Stimulated activated CD8-positive, alpha-beta memory T cell treated with anti-CD3 and anti-CD28 coated beads, Interleukin-15, amount 100 ng/mL, for 1 hour (primary cell): Measurements from ENCODE around the gene CELF4.

Experiments used
- DNase-seq: peaks from one replicate; pipeline ENCODE4 v3.0.0-alpha.2; 2020; ENCODE audit warnings: low read depth

CELF4 gene

DNA sequence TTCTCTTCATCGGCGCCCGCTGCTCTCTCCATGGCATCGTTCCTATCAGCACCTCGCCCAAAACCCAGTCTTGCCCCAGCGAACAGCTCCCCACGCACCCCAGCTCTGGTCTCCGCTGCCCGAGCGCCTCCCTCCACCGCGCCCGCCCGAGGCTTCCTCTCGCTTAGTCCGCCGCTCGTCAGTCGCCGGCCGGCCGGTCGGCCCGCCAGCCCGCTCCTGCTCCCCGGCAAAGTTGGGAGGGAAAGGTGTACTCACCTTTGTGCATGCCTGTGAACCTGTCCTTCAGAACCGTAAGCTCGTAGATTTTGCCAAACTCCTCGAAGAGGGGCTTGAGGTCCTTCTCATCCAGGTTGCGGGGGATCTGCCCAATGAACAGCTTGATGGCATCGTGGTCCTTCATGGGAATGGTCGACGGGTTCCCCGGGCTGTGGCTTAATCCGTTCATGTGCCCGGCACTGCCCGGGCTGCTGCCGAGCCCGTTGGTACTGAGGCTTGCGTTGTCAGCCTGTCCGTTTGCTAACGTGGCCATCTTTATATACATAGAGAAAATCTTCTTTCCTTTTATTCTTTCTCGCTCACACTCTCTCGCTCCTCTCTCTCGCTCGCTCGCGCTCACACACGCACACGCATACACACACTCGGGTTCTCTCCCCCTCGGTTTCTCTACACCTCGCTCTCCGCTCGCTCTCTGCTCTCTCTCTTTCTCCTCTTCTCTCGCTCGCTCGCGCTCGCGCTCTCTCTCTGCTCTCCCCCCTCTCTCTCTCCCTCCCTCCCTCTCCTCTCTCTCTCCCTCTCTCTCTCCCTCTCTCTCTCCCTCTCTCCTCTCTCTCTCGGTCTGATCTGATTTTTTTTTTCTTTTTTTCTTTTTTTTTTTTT is at the start of gene CELF4:
Gene CELF4 (minus strand): TSS at position 698 of the 876 bp plus-strand sequence.
- no peak for DNase-seq

DNA sequence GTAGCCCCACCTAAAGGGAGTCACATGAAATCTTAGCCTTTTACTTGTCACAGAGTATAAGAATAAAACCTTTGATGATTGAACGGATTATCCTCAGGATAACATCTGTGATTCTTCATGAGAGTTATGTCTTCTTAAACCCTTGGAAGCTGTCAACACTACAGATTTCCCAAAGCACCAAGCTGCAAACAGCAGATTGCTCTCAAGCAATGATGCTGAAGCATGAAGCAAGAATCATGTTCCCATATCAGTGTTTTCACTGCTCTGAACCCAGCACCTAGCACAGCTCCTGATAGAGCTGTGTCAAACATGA is 47.6 kb upstream of the CELF4 start:
- DNase-seq: no peak

GRCh38 chr18:37612524-37613252 is 47.1 kb upstream of the CELF4 start:
- DNase-seq: no peak

GRCh38 chr18:37611614-37612279 is 46.1 kb upstream of the CELF4 start:
- no peak for DNase-seq

- DNase-seq: no peak
Measured at GRCh38 chr18:37608876-37609275, 43.3 kb upstream of the CELF4 start.

DNA sequence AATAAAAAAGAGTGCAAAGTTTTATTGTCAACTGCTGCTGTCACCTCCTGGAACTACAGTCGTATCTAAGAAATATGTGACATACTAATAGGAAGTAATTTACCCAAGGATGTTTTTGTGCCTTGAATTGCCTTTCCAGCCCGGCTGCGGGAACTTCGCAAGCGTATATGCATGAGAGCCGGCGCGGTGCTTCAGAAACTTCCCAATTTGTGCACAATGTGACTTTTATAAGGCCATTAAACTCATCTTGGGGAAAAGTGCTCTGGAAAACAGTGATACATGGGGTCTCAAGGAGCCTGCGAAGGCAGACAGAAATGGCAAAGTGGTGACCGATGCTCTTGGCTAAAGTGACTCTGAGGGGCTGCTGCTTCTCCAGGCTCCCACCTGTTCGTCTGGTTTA is 41.7 kb upstream of the CELF4 start:
- DNase-seq: no peak

- DNase-seq: no peak
Measured at GRCh38 chr18:37604032-37604431, 38.4 kb upstream of the CELF4 start.

DNA sequence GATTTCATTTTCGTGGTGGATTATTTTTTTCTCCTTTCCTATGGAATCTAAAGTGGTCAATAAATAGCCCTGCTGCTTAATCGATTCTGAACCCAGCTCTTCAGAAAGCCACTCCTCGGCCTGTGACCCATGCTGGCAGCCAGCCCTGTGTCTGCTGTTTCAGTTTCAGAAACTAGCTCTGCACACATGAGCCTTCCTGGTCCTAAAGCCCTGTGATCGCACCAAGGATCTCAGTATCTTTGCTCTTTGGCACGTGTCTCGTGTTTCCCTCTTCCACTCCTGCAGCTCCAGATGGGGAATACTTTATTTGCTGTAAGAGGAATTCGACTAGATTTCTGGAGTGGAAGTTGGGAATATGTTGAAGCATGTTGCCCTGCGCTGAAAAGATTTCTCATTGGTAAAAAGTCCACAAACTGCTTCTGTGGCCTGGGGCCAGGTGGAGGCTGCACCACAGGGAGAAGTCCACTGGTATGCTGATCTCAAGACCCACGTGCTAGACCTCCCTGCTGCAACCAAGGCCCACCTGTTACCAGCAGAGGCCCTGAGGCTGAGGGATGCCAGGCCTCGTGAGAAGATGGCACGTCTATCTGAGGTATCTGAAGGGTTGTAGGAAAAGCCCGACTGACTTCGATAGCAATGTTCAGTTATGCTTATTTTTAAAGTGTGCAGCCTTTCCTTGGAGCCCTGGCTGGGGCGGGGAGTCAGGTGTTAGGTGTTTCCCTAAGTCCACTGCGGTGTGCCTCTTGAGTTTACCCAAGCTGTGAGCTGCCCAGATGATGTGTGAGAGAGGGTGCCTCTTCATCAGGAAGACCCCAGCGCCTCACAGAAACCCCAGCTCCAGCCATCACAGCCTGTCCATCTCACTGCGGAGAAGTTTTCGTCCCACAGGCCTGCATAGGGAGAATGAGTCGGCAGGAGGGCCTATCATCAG is 33.6 kb upstream of the CELF4 start:
- DNase-seq: no peak

GRCh38 chr18:37598396-37598795 is 32.8 kb upstream of the CELF4 start:
- no peak for DNase-seq

GRCh38 chr18:37590346-37590745 is 24.7 kb upstream of the CELF4 start:
- DNase-seq: no peak

DNA sequence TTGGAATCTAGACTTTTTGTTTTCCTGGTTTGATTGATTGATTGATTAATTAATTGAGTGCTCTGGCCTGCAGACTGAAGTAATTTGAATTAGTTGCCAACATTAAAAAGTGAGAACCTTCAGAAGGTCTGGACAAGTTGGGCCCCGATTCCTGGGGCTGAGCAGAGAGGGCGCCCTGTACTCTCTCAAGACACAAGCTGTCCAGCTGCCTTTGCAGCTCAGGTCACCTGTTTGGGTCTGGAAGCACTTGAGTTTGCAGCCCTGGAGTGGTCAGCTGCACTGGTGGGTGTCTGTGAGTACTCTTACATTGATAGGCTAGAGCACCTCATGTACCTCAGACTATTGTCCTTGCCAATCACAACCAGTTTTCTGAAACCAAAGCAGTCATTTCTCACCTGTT is 22.7 kb upstream of the CELF4 start:
- DNase-seq: no peak

- DNase-seq: no peak
Measured at GRCh38 chr18:37586656-37587225, 21.1 kb upstream of the CELF4 start.

- DNase-seq: no peak
Measured at GRCh38 chr18:37584952-37585695, 19.5 kb upstream of the CELF4 start.

GRCh38 chr18:37584217-37584616 is 18.6 kb upstream of the CELF4 start:
- DNase-seq: no peak

DNA sequence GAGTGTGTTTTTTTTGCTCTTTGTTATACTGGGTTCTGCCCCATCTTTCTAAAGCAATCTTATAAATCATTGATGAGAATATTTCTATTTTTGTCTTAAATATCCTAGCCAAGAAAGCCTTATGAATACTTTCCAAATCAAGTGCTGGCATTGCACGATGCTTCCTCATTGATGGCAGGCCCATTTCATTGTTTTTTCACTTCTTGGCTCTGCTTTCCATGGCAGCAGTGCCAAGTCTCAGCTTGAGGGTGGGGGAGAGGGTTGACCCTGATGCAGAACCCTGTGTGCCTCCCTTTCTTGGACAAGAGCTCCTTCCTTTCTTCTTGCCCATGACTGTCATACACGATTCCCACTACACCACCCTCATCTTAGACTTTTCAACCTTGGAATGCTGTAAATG is 16.7 kb upstream of the CELF4 start:
- no peak for DNase-seq

GRCh38 chr18:37578886-37579513 is 13.4 kb upstream of the CELF4 start:
- no peak for DNase-seq

GRCh38 chr18:37578182-37578678 is 12.6 kb upstream of the CELF4 start:
- DNase-seq: no peak

DNA sequence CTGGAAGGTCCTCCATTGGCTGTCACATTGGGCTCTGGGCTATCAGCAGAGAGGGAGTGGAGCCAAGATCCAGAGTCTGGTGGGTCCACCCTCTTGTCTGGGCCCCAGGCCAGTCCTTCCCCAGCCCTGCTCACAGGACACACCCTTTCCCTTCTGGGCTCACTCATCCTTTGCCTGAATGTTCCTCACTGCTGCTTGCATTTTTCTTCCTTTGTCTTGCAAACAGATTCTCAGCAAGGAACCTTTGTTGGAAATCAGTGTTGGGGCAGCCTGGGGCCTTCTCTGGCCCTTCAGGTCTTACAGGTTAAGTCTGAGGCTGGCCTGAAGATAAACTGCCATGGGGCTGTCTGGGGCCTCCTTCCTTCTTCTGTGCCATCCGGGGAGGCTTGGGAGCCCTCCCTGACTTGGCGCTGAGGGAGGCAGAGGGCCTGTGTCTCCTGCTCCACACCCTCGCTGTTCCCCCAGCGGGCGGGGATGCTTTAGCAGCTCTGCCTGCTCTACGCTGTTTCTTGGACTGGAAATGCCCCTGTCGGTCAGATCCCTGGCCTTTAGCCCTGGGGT is 11.5 kb upstream of the CELF4 start:
- DNase-seq: no peak

DNA sequence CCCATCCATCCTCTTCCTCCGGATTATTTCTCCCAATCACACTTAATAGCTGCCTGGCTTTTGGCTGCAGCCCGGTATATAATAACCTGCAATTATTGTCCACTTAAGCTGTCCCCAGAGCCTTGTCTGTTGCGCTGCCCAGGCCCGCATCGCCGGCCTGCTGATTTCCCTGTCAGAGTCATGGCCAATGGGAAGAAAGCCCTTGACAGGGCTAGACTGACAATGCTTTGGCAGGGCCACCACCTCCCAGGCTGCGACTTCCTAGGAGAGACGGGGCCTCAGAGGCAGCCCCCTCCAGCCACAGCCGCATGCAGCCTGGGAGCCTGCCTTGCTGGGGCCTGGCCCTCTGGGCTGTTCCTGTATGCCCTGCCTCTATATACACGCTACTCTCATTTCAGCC is 10.0 kb upstream of the CELF4 start:
- DNase-seq: no peak

DNA sequence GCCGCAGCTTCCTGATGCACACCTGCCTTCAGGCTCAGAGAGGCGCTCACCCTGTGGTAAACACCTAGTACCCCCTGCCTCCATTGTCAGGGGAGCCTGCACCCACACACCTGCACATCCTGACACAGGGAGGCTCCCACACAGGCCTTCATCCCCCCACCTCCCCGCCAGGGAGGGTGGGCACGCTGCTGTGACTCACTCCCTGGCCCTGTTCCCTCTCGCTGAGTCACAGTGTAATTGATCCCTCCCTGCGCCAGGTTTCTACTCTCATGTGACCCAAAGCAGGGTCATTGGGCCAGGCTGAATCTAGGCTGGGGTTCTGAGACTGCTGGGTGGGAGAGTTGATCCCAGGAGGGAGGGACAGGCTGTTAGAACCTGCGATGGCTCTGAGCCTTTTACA is 8.5 kb upstream of the CELF4 start:
- DNase-seq: no peak
